AG08395 (cell line): Measurements from ENCODE around the gene TFB1M.

Experiments
- DNase-seq: peaks from one replicate; pipeline ENCODE4 v3.0.0; 2012; ENCODE audit warnings: mixed read lengths, low spot score

Gene TFB1M

DNA sequence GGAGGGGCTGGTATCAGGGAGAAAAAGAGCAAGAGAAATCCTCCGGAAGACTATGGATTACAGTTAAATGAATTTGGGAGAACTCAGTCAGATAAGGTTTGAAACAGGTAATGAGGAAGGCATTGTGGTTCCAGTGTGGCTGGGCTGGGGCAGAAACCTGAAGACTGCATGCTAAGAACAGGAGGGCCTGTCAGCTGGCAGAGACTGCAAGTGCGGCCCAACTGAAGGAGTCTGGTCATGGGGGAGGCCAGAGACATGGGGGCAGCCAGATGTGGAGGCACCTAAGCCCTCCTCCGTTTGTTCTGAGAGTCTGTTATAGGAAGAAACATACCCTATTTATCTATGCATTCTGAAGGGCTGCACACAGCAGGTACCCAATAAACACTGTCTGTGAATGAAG lies 16.6 kb downstream of the TFB1M start:
- no peak for DNase-seq

GRCh38 chr6:155292711-155293110 lies 21.6 kb downstream of the TFB1M start:
- no peak for DNase-seq

- no peak for DNase-seq
Measured at GRCh38 chr6:155291291-155291690, 23.0 kb downstream of the TFB1M start.

- DNase-seq: no peak
Measured at GRCh38 chr6:155290491-155290890, 23.8 kb downstream of the TFB1M start.

GRCh38 chr6:155287762-155288161 lies 26.5 kb downstream of the TFB1M start:
- no peak for DNase-seq

GRCh38 chr6:155284775-155285174 lies 29.5 kb downstream of the TFB1M start:
- no peak for DNase-seq

GRCh38 chr6:155278319-155279049 lies 35.8 kb downstream of the TFB1M start:
- DNase-seq: no peak

- no peak for DNase-seq
Measured at GRCh38 chr6:155276638-155277037, 37.6 kb downstream of the TFB1M start.

GRCh38 chr6:155275808-155276480 lies 38.3 kb downstream of the TFB1M start:
- no peak for DNase-seq

DNA sequence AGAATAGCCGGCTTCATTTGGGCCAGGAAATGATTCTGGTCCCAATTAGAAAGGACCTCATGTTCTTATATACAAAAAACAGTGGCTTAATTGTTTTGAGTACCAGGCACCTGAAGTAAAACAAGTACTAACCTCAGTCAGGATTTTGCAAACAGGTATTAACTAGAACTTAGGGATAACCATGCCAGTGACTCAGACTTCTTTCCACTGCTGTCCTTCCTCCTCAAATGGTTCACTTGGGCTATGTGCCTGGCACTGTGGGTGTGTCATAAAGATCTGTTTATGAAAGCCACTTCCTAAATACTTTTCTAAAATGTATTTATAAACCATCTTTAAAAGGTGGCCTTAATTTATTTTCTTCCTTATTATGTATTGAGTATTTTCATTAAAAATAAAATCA lies 39.8 kb downstream of the TFB1M start:
- DNase-seq: peak; percentile 53

DNA sequence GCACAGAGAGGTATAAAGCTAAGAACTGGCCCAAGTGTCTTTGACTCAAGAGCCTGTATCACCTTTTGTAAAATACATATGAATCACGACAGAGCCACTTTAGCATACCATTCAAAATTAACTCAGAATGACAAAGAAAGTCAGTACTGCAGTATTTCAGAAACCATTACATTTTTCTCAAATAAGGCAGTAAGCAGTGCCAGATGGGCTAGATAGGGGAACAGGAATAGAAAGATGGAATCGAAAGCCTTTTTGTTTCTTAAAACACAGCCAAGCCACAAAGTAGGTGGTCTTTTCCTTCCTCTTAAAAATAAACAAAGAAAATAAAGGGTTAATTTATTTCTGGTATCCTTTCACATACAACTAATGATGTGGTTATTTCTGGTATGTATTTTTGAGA lies 40.2 kb downstream of the TFB1M start:
- peak; percentile 7 for DNase-seq

DNA sequence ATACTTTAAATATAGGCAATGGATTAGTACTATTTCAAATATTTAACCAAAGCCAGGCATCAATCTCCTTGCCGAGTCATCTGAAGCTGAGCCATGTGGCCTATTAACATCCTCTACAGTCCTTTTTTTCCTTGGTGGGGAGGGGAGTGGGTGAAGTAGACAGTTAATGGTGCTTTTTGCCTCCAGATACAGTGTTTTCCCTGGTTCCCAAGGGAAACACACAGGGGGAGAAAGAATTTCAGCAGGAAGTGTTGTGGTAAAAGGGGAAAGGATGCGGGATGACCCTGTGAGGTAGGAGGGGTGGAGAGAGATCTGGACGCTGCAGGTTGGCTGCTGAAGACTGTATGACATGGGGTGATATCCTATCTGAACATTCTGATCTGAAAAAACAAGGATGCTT lies 40.9 kb downstream of the TFB1M start:
- DNase-seq: peak; percentile 34

GRCh38 chr6:155272353-155273232 lies 41.7 kb downstream of the TFB1M start:
- peak; percentile 31 for DNase-seq

- no peak for DNase-seq
Measured at GRCh38 chr6:155271145-155271544, 43.1 kb downstream of the TFB1M start.

DNA sequence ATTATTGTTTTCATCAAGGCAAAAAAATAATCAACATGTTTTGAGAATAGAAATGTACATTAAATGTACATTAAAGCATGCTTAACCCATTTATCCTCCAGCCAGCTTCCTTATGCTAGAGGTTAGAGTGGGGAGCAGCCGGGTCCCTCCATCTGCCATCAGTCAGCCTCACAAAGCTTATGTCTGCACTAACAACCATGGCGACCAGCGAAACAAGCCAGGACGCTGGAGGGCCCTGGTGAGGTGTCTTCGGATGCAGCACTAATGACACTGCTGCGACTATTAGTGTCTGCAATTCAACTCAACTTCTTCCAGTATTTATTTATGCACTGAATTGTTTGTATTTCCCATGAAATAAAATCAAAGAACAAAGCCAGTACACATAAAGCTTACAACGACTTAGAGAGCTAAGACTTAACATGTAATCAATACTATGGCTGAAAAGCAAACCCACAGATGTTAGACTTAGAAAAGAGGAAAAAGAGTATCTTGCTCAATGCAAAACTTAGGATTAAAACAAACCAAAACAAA lies 43.7 kb downstream of the TFB1M start:
- DNase-seq: no peak

DNA sequence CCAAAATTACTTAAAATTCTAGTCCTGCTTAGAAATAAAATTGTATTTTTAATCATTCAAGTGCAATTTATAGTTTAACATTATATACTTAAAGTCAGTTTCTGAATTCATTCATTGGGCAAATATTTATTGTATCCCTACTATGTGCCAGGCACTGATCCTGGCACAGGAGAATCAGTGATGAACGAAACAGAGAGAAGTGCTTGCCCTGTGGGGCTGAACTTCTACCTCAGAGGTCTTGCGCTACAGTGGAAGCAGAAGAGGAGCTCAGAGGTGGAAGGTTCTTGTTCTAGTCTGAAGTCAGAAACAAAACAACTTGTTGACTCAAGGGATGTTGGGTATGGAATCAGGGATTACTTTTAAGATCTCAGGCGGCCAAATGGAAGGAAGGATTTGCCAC lies 44.5 kb downstream of the TFB1M start:
- DNase-seq: no peak

- peak; percentile 21 for DNase-seq
Measured at GRCh38 chr6:155268088-155268867, 46.0 kb downstream of the TFB1M start.

- DNase-seq: no peak
Measured at GRCh38 chr6:155267411-155267810, 46.9 kb downstream of the TFB1M start.

- no peak for DNase-seq
Measured at GRCh38 chr6:155265843-155266535, 48.3 kb downstream of the TFB1M start.

GRCh38 chr6:155264693-155265320 lies 49.5 kb downstream of the TFB1M start:
- DNase-seq: peak; percentile 48
